Natural killer cell treated with Interleukin-12 subunit alpha and Interleukin-12 subunit beta and Interleukin-15 and Interleukin-18, amount 100 ng/mL, for 72 hours (primary cell): ENCODE data around the gene MAP7. TPM values are rescaled to one million over a fixed set of nuclear protein-coding genes. Genes with fewer than 3 reads are reported as not detected.
A peak's percentile ranks its signal among the peaks of the same experiment; 100 is the strongest.
"Not testable (repeated sequence)": the region's sequence is repeated elsewhere in the genome, so short reads cannot be mapped to it uniquely, and the experiment has no call there.

Experiments
- ATAC-seq, 2 donors: fragments of 150-1000 bp; cut with Tn5 transposase in 1 of 2; sonication (Bioruptor Pico), chemical (Tn5 transposase) in 1 of 2; 2 replicates each; pipeline ENCODE4 v1.10.0; 2021
- DNase-seq: peaks from one replicate; pipeline ENCODE4 v3.0.0; 2022; ENCODE audit warnings: low spot score
- H3K27ac Mint-ChIP-seq, 2 donors: 1 replicate in 1 of 2; 2 replicates in 1 of 2; pipeline ENCODE4 v1.8.0; 2022; ENCODE audit warnings: mixed read lengths in 2 of 2, mild to moderate bottlenecking in 1 of 2, moderate library complexity in 1 of 2
- H3K27me3 Mint-ChIP-seq, 2 donors: 1 replicate in 1 of 2; 2 replicates in 1 of 2; pipeline ENCODE4 v1.8.0; 2022; ENCODE audit warnings: mixed read lengths in 2 of 2
- H3K36me3 Mint-ChIP-seq: one replicate; pipeline ENCODE4 v1.8.0; 2022; ENCODE audit warnings: mixed read lengths
- H3K4me1 Mint-ChIP-seq, 2 donors: 1 replicate in 1 of 2; 2 replicates in 1 of 2; pipeline ENCODE4 v1.8.0; 2022; ENCODE audit warnings: low read depth in 2 of 2, mixed read lengths in 2 of 2, mild to moderate bottlenecking in 1 of 2
- H3K4me3 Mint-ChIP-seq: one replicate; pipeline ENCODE4 v1.8.0; 2022; ENCODE audit warnings: mixed read lengths
- H3K9me3 Mint-ChIP-seq: 2 replicates; pipeline ENCODE4 v1.8.0; 2022; ENCODE audit warnings: mixed read lengths
- total RNA-seq, 2 donors: library from RNA; stranded (reverse); gene quantifications; one replicate each; pipeline ENCODE4 v1.2.3, GENCODE V29; 2022

The MAP7 gene
- total RNA-seq, 2 donors from 2014 or later = 0.73 to 0.83 TPM

GRCh38 chr6:136446579-136447187 lies 103.5 kb downstream of the MAP7 start:
- no peak overlapping the region for H3K27ac Mint-ChIP-seq
- no peaks in the 10 kb centered on the region for H3K36me3 Mint-ChIP-seq
- DNase-seq (no peak), ATAC-seq (peak in 1 of 2 donors; percentile 11)
- H3K27me3 Mint-ChIP-seq = peaks cover 8 to 14% of the 10 kb centered on the region in 2 donors
- H3K9me3 Mint-ChIP-seq = no peaks in the 10 kb centered on the region
- no peak overlapping the region for H3K4me3 Mint-ChIP-seq
- no peaks in the 10 kb centered on the region for H3K4me1 Mint-ChIP-seq

- Mint-ChIP-seq H3K27me3 (peaks cover 8 to 14% of the 10 kb centered on the region in 2 donors), H3K4me3 (no peak overlapping the region), H3K9me3 (no peaks in the 10 kb centered on the region), H3K36me3 (no peaks in the 10 kb centered on the region), H3K4me1 (no peaks in the 10 kb centered on the region), H3K27ac (no peak overlapping the region)
- DNase-seq (no peak), ATAC-seq (peak in 1 of 2 donors; percentile 56)
These were observed 104.1 kb downstream of the MAP7 start for GRCh38 chr6:136446145-136446544.

GRCh38 chr6:136445063-136445462 lies 105.2 kb downstream of the MAP7 start:
- Mint-ChIP-seq H3K27ac (no peak overlapping the region), H3K9me3 (no peaks in the 10 kb centered on the region), H3K4me3 (no peak overlapping the region), H3K27me3 (peaks cover 8 to 14% of the 10 kb centered on the region in 2 donors), H3K4me1 (no peaks in the 10 kb centered on the region), H3K36me3 (no peaks in the 10 kb centered on the region)
- DNase-seq (no peak), ATAC-seq (no peak)

- Mint-ChIP-seq H3K27me3 (peaks cover 2 to 9% of the 10 kb centered on the region in 2 donors), H3K27ac (no peak overlapping the region), H3K4me1 (no peaks in the 10 kb centered on the region), H3K9me3 (no peaks in the 10 kb centered on the region), H3K4me3 (no peak overlapping the region), H3K36me3 (no peaks in the 10 kb centered on the region)
- no peak for ATAC-seq
- DNase-seq = no peak
These were observed 110.0 kb downstream of the MAP7 start for GRCh38 chr6:136440203-136440602.

GRCh38 chr6:136439514-136440190 lies 110.6 kb downstream of the MAP7 start:
- no peaks in the 10 kb centered on the region for H3K36me3 Mint-ChIP-seq

GRCh38 chr6:136438441-136438840 lies 111.8 kb downstream of the MAP7 start:
- no peaks in the 10 kb centered on the region for H3K4me1 Mint-ChIP-seq
- no peaks in the 10 kb centered on the region for H3K36me3 Mint-ChIP-seq
- peaks cover 0 to 14% of the 10 kb centered on the region in 2 donors for H3K27me3 Mint-ChIP-seq
- H3K9me3 Mint-ChIP-seq = no peaks in the 10 kb centered on the region
- ATAC-seq (no peak), DNase-seq (no peak)
- H3K4me3 Mint-ChIP-seq = no peak overlapping the region
- no peak overlapping the region for H3K27ac Mint-ChIP-seq

More at GRCh38 chr6:136439514-136440190, 110.6 kb downstream of the MAP7 start:
- Mint-ChIP-seq H3K27me3 (peaks cover 0 to 11% of the 10 kb centered on the region in 2 donors), H3K9me3 (no peaks in the 10 kb centered on the region), H3K4me3 (no peak overlapping the region), H3K27ac (no peak overlapping the region), H3K4me1 (no peaks in the 10 kb centered on the region)
- no peak for DNase-seq
- ATAC-seq = no peak

GRCh38 chr6:136437246-136437645 lies 113.0 kb downstream of the MAP7 start:
- no peaks in the 10 kb centered on the region for H3K36me3 Mint-ChIP-seq
- no peaks in the 10 kb centered on the region for H3K9me3 Mint-ChIP-seq
- no peak for ATAC-seq
- no peak for DNase-seq
- H3K4me1 Mint-ChIP-seq = no peaks in the 10 kb centered on the region
- no peak overlapping the region for H3K4me3 Mint-ChIP-seq
- no peak overlapping the region for H3K27ac Mint-ChIP-seq
- H3K27me3 Mint-ChIP-seq = peaks cover 3 to 14% of the 10 kb centered on the region in 2 donors

- H3K4me1 Mint-ChIP-seq = no peaks in the 10 kb centered on the region
- no peaks in the 10 kb centered on the region for H3K36me3 Mint-ChIP-seq
- no peak overlapping the region for H3K4me3 Mint-ChIP-seq
- no peaks in the 10 kb centered on the region for H3K9me3 Mint-ChIP-seq
- H3K27me3 Mint-ChIP-seq = peaks cover 6 to 22% of the 10 kb centered on the region in 2 donors
- DNase-seq = no peak
- ATAC-seq = no peak
- H3K27ac Mint-ChIP-seq = no peak overlapping the region
These were observed 115.1 kb downstream of the MAP7 start for GRCh38 chr6:136435101-136435500.

GRCh38 chr6:136431306-136431705 lies 118.9 kb downstream of the MAP7 start:
- H3K27ac Mint-ChIP-seq, DNase-seq, H3K4me3 Mint-ChIP-seq, H3K36me3 Mint-ChIP-seq, H3K9me3 Mint-ChIP-seq, ATAC-seq, H3K4me1 Mint-ChIP-seq: not testable (repeated sequence)
- peaks cover 14 to 32% of the 10 kb centered on the region in 2 donors for H3K27me3 Mint-ChIP-seq

GRCh38 chr6:136429264-136430065 lies 120.8 kb downstream of the MAP7 start:
- Mint-ChIP-seq H3K9me3 (no peaks in the 10 kb centered on the region), H3K27me3 (peaks cover 14 to 26% of the 10 kb centered on the region in 2 donors), H3K4me3 (no peak overlapping the region), H3K36me3 (no peaks in the 10 kb centered on the region), H3K27ac (no peak overlapping the region), H3K4me1 (no peaks in the 10 kb centered on the region)
- no peak for DNase-seq
- ATAC-seq = no peak

- Mint-ChIP-seq H3K4me1 (no peaks in the 10 kb centered on the region), H3K27me3 (peaks cover 14 to 30% of the 10 kb centered on the region in 2 donors), H3K4me3 (no peak overlapping the region), H3K36me3 (no peaks in the 10 kb centered on the region), H3K27ac (no peak overlapping the region), H3K9me3 (no peaks in the 10 kb centered on the region)
- ATAC-seq (no peak), DNase-seq (no peak)
These were observed 122.9 kb downstream of the MAP7 start for GRCh38 chr6:136427378-136427717.

- no peaks in the 10 kb centered on the region for H3K9me3 Mint-ChIP-seq
- H3K27ac Mint-ChIP-seq = no peak overlapping the region
- no peaks in the 10 kb centered on the region for H3K36me3 Mint-ChIP-seq
- no peak overlapping the region for H3K4me3 Mint-ChIP-seq
- ATAC-seq = no peak
- DNase-seq = no peak
- H3K4me1 Mint-ChIP-seq = no peaks in the 10 kb centered on the region
- H3K27me3 Mint-ChIP-seq = peaks cover 14 to 30% of the 10 kb centered on the region in 2 donors
These were observed 123.4 kb downstream of the MAP7 start for GRCh38 chr6:136426627-136427377.

GRCh38 chr6:136425793-136426192 lies 124.4 kb downstream of the MAP7 start:
- peaks cover 12 to 24% of the 10 kb centered on the region in 2 donors for H3K27me3 Mint-ChIP-seq
- DNase-seq (no peak), ATAC-seq (no peak)
- H3K9me3 Mint-ChIP-seq = no peaks in the 10 kb centered on the region
- H3K4me3 Mint-ChIP-seq = no peak overlapping the region
- H3K27ac Mint-ChIP-seq = no peak overlapping the region
- H3K4me1 Mint-ChIP-seq = no peaks in the 10 kb centered on the region
- no peaks in the 10 kb centered on the region for H3K36me3 Mint-ChIP-seq
